HG03439 (cell line): ENCODE measurements around the gene ZBTB3.
"Not testable (repeated sequence)": the region's sequence is repeated elsewhere in the genome, so short reads cannot be mapped to it uniquely, and the experiment has no call there.

Source experiments
- ATAC-seq: cut with Tn5 transposase; IDR thresholded peaks from one replicate; pipeline ENCODE4 v1.9.1; 2021; ENCODE audit warnings: mild to moderate bottlenecking, moderate library complexity; ENCODE audit not compliant: unreplicated experiment

ZBTB3 gene

GRCh38 chr11:62753736-62754603, at the start of gene ZBTB3:
Gene ZBTB3 (minus strand): TSS chr11:62754160. CDS start chr11:62753664, 496 bp downstream.
- ATAC-seq = peak; percentile 93

DNA sequence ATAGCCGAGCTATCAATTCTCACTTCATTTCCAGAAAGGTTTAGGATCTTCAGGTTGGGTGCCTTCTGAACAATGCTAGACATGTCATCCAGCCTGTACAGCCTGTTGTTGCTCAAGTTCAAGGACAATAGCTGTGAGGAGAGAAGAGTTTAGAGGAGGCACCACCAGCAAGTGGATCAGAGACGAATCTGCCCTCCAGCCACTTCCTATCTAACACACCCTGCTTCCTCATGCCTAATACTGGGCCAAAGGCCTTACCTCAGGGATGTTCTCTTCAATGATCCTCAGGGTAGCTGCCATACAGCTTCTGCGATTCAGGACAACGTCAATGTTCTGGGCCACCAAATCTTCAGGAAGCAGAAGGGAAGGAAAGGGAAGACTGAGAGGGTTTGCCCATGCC, 47.1 kb upstream of the ZBTB3 start:
- no peak for ATAC-seq

DNA sequence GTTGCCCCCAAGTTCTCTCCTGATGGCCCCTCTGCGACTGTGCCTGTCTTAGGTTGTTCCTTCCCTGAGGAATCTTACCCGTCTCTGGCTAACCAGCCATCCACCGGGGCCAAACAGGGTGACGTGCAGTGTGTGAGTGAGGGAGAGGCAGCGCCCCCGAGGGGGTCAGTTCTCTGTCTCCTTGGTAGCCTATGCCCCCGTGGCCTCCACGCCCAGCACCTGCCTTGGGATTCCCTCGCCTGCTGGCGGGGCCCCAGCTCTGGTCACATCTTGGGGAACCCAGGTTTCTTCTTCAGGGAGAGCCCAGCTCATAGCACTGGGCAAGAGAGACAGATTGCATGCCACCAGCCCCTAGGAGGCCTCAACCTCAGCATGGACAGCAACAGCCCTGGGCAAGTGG, 45.5 kb upstream of the ZBTB3 start:
- ATAC-seq = no peak

DNA sequence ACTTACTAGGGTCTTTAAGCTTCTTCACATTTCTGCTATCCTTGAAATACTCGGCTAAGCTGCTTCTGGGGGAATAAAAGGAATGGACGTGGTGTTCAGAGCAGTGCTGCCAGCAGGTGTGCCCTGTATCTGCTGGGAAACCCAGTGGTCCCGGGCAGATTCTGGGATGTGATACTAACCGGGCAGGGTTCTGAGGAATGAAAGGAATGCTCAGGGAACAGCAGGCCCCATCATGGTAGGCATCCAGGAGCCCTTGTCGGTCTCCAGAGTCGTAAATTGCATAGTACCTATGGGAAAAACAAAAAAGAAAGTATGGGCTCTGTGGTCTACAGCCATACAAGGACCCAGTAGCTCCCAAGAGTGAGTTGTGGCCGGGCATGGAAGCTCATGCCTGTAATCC, 42.3 kb upstream of the ZBTB3 start:
- no peak for ATAC-seq

DNA sequence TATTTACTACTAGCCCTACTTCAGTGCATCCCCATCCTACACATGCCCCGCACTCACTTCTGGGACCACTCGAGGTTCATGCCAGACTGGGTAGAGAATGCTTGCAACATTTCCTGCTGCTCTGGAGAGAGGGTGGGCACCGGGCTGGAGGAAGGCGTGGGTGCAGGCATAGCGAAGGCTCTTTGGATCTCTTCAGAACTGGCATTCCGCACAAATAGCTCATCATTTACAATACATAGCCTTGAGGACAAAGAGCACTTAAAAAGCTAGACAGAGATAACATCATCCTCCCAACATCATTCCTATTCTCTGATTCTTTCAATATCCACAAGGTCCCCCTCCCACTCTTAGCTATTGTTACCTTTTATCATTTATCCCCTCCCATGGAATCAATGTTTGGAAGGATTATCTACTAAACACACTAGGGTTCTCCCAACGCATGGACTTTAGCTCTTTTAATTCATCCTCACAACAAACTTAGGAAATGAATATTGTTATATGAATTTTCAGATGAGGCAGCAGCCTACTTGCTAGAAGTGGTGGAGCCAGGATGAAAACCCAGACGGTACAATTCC, 40.3 kb upstream of the ZBTB3 start:
- no peak for ATAC-seq

DNA sequence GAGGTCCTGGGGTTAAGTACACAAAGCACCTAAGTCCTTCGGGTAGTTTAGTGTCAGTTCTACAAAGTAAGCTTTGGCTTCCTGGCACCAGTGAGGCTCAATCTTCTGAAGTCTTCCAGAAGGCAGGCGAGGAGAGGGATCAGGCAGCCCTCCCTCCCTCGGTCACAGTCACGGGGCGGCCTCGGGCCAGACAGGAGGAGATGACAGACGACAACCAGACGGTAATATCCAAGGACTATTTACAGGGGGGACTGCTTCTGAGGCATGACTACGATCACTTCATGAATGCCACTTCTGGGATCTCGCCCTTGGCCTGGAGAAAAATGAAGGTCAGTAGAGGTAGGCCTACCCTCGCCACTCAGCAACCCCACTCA, 38.2 kb upstream of the ZBTB3 start:
- ATAC-seq = no peak

GRCh38 chr11:62791501-62792201, 37.7 kb upstream of the ZBTB3 start, which contains the start of gene TMEM223:
Gene TMEM223 (minus strand): TSS chr11:62792006. CDS start chr11:62791994, 12 bp downstream.
- ATAC-seq = peak; percentile 59

GRCh38 chr11:62789576-62789975, 35.6 kb upstream of the ZBTB3 start:
- no peak for ATAC-seq

- no peak for ATAC-seq
Observed at GRCh38 chr11:62788991-62789390, 35.0 kb upstream of the ZBTB3 start.

DNA sequence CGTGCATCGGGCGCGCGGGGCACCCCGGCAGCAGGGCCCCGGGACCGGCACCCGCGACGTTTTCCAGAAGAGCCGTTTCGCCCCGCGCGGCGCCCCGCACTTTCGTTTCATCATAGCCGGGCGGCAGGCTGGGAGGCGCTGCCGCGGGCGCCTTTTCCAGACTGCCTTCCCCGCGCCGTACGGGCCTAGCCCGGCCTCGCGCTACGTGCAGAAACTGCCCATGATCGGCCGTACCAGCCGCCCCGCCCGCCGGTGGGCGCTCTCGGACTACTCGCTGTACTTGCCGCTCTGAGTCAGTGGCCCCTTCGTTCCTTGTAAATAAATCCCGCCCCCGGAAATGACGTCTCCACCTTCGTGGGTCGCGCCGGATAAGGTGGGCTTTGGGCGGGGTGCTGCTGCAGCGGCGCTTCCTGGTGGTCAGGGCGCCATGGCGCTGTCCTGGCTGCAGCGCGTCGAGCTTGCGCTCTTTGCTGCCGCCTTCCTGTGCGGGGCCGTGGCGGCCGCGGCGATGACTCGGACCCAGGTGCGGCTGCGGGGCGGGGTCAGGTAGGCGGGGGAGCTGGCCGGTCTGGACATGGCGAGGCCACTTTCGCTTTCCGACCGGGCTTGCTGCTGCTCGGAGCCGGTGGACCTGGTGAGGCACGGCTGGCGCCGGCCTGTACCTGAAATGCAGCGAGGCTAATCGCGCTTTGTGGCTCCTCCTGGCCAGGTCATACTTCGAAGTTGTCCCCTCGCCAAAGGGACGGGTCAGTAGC, 33.2 kb upstream of the ZBTB3 start, which contains the start of gene TMEM179B:
Gene TMEM179B, plus strand, starts transcription at position 398 of the 755 bp plus-strand sequence. Its CDS starts 30 bp downstream, at position 428.
- ATAC-seq = peak; percentile 63

DNA sequence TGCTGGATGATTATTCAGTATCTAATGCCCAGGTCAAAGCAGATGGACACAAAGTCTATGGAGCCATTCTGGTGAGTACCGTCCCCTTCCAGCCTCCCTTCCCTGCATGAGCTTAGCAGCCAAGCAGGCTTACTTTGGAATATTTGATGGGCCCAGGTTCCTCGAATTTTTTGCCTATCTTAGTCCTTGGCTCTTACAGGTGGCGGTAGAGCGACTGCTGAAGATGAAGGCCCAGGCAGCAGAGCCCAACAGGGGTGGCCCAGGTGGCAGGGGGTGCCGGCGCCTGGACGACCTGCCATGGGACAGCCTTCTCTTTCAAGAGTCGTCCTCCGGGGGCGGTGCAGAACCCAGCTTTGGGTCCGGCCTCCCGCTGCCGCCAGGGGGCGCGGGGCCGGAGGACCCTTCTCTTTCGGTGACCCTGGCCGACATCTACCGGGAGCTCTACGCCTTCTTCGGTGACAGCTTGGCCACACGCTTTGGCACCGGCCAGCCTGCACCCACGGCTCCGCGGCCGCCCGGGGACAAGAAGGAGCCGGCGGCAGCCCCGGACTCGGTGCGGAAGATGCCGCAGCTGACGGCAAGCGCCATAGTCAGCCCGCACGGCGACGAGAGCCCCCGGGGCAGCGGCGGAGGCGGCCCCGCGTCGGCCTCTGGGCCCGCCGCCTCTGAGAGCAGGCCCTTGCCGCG, 32.5 kb upstream of the ZBTB3 start:
- ATAC-seq = peak; percentile 57

DNA sequence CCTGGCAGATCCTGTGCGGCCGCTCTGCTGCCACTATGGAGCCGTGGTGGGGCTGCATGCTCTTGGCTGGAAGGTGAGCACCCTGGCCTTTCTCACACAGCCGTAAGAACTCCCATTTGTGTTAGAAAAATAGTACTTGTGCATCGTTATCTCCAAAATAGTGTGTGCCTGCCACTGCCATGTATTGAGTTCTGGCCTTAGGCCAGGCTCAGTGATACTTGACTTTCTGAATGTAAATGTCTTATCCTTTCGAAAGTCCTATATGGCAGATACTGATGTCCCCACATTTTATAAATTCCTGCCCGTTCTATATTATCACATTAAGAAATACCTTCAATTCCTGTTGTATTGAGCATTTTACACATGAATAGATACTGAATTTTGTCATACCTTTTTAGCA, 28.8 kb upstream of the ZBTB3 start:
- ATAC-seq = no peak

DNA sequence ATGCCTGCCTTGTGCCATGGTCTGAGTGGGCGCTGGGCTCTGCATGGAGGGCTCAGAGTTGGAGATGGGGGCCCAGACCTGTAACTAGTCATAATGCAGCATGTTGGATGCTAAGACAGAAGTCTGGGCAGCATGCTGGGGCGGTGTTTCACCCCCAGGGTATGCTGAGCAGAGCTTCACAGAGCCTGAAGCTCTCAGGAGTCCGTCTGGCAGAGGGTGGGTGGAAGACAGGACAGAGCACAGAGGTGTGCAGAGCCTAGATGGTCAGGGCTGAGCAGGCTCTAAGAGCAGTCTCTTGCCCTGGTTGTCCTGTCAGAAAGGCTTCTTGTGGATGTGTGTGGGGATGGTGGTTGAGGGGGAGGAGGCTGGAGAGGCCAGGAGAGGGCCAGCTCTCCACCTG, 24.5 kb upstream of the ZBTB3 start:
- ATAC-seq = no peak

GRCh38 chr11:62777389-62777788, 23.4 kb upstream of the ZBTB3 start:
- ATAC-seq = no peak

GRCh38 chr11:62775646-62776045, 21.7 kb upstream of the ZBTB3 start:
- no peak for ATAC-seq

DNA sequence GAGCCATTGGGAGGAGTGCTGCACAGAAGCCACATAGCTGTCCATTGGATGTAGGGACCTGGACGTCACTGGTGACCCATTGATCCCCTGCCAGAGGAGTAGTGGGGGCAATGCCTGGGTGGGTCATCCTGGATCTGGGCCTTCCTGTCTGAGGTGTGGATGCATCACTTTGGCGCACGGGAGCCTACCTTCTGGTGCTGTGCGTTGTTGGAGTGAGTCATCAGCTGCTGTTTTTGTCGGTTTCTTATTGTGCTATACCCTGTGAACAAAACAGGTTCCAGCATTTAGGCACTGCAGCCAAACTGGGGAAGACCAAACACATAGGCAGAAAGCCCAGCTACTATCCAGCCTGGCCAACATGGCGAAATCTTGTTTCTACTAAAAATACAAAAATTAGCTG, 20.4 kb upstream of the ZBTB3 start:
- ATAC-seq = no peak

DNA sequence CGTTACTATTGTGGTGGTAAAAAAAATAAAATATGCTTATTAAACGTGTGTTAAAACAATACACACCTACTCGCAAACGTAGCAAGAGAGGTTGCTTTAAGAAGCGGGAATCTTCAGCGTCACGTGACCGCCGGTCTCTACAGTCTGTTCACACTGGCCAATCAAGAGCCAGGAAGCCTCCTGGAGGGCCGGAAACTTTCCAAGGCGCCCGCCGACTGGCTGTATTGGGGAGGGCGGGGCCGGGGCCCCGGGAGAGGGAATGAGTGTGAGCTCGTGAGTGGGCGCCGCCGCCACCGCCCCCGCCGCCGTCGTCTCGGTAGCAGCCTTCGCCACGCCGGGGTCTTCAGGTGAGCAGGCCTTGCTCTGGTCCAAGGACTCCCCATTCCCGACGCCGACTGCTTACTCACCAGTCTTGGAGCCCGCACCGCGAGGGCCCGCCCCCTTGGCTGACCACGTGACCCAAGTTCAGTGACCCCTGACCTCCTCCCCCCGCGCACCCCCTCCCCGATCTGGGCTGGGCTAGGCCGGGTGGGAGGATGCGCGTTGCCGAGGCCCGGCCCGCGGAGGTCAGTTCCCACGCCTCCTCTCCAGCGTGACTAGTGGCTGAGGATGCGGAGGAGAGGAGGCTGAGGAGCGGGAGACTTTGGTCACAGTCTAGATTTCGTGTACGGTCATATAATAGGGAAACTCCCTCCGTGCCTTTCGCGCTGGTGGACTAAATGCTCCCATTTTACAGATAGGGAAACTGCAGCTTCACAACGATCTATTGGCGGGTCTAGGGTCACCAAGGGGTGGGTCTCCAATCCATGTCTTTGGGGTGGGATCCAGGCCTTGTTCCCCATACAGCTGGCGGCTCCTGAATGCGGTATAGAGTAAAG, 17.4 kb upstream of the ZBTB3 start, which contains the start of gene TAF6L:
Gene TAF6L, plus strand, starts transcription at position 253 of the 878 bp plus-strand sequence. CDS start 4,388 bp downstream, outside the sequence.
- ATAC-seq = peak; percentile 75

DNA sequence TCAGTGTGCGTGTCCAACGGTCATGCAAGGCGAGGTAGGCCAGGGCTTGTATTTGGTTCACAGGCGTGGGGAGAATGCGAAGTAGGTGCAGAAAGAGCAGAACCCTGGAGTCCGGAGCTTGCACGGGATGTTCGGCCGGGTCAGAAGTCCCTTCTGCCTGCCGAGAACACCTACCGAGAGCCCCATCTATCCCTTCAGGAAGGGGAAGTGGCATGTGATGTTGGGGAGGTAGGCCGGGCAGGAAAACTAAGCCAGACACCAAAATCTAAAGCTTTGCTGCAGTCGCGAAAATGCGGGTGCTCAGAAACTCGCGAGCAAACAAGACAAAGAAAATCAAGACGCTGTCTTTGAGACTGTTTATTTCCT, 16.8 kb upstream of the ZBTB3 start:
- ATAC-seq = no peak

DNA sequence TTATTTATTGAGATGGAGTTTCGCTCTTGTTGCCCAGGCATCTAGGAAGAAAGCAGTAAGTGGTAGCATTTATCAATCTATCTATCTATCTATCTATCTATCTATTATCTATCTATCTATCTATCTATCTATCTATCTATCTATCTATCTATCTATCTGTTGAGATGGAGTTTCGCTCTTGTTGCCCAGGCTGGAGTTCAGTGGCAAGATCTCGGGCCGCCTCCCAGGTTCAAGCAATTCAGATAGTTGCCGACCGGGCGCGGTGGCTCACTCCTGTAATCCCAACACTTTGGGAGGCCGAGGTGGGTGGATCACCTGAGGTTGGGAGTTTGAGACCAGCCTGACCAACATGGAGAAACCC, 6.9 kb upstream of the ZBTB3 start:
- not testable (repeated sequence) for ATAC-seq
